IPS DF 4.7 (cell line): ENCODE measurements around the gene LRMDA.

ENCODE experiments used
- DNase-seq: peaks from one replicate; pipeline ENCODE4 v3.0.0-alpha.2; 2013; ENCODE audit warnings: low spot score; ENCODE audit errors: extremely low read depth

LRMDA gene

DNA sequence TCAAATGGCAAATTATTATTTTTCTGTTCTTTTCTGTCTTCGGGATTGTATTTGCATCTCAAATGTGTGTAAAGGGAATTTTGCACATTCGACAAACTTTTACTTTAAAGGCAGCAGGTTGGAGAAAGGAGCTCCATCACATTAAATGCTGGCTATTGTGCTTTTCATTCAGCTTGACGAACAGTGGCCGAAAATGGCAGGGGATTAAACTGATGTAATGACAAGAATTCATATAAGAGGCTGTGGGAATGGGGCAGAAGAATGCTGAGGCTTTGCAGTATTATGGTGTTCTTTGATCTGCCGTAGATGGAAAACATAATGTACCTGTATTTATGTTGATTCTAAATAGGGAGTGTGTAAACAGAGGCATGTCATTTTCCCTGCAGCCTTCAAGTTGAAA is 376.0 kb downstream of the LRMDA start:
- no peak for DNase-seq

DNA sequence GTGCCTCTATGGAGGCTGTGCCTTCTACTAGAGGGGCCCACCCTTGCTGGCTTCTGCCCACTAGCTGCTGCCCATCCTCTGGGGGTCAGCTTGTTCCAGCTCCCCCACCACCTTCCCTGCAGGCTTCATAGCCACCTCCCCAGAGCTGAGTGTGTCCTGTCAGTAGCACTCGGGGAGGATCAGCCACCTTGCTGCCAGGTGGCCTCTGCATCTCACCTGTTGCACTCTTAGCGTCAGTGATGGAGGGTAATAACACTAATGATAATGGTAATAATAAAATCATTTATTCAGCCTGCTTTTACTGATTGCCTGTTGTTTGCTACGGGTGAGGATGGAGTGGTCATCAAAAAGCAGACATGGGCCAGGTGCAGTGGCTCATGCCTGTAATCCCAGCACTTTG is 377.6 kb downstream of the LRMDA start:
- no peak for DNase-seq

DNA sequence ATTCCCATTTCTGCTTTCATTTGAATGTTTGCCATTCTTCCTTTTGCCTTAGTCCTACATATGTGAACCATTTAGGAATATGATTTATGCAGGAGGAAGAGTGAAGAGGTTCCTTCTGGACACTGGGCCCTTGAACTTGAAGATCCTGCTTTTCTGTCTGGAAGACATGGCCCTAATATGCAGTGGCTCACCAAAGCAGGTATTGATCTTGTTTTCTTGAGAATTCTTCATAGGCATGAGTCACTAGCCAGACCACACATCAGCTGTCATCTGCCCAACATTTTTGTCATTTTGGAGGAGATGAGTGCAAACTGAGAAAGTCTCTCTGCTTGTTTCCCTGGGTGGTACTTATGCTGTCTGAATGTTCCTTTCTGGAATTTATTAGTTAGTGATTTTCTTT is 382.6 kb downstream of the LRMDA start:
- no peak for DNase-seq

DNA sequence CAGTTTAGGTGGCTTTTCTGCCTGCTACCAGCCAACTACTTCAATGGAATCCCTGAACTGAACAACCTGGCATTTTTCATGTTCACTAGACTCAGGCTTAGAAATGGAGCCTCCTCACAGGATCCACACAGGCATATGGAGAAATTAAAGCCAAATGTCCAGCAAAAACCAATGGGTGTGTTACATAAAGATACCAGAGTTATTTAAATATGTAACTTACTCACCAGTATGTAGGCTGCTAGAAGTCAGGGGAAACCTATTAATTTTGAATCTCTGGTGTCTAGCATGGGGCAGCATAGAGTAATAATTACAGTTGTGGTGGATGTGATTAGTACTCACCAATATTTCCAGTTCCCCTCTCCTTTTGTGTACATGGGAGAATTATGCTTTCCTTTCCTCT is 383.6 kb downstream of the LRMDA start:
- DNase-seq: no peak

DNA sequence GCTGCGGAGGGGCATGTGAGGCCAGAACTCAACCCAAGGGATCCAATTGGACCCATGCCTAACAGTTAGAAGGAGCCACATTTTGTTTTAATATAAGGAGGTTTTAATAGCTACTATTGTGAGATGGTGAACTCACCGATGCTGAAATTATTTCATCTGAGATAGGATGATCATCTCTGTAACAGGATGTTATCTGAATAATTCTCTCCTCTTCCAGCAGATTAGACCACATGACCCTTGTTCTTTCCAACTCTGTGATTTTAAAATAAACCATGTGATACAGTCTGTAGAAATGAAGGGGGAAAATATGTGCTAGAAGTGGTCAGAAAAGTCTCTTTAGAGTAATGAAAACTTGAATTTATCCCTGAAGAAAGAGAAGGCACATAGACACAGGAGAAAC is 385.8 kb downstream of the LRMDA start:
- no peak for DNase-seq

DNA sequence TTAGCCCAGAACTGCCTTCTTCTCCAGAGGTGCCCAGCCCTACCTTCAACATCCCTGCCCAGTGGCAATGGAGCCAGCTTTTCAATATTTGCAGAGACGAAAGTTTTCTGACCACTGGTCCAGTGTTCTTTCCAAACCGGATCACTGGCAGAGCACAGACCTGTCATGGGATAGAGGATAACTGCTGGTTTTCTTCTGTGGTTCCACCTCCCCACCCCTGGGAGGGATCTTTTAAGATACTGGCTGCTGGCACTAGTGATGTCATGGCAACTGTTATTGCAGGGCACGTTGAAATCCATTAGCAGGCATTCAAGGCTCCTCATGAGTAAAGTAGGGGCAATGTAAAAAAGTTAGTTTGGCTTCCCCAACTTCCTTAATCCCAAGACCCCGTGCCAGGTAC is 387.1 kb downstream of the LRMDA start:
- no peak for DNase-seq

DNA sequence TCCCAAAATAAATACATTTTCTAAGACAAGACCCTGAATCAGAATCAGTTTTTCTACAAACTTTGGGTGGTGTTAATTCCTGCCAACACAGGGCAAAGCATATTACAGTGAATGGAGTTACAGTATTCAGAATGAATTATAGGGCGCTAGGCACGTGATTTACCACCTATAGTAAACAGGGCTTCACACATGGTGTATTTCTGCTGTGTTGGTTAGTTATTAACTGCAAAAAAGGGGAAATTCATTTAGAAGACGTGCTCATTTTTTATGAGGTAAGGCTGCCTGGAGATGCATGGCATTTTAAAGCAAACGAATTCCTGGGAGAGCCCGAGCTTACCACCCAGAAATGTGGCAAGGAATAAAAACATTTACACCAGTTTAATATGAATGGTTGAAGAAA is 393.8 kb downstream of the LRMDA start:
- no peak for DNase-seq

DNA sequence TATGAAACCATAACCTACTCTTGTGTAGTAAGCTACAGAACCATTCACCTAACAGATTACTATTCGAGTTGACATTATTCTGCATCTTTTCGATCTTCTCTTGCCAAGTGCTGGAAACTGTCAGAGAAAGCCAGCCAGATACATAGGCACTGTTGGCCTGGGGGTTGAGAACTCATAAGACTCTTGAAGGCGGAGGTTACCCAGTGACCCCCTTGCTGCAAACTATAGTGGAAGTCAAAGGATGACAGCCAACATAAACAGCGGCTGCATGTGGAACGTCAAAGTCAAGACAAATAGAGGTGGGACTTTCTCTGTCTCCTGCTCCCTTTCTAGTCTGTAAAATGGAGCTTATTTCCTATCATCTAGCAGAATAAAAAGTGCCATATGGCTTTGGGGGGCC is 394.2 kb downstream of the LRMDA start:
- no peak for DNase-seq

DNA sequence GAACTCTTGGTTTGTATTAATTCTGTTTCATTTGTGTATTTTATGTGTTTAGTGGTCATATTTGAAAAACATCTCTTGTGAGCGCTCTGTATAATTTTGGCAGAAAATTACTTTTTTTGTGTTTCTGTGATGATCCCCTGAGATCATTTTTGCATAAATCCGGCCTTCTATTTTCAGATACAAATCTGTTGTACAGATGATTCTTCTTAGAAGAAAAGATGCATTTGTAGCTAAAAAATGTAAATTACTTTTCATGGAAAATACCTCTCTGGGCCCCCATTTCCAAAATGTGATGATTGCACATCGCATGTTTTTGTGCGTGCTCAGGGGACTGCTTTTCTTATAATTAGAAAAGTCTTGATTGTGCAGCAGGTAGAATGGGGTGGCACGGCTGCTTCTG is 395.4 kb downstream of the LRMDA start:
- DNase-seq: no peak

DNA sequence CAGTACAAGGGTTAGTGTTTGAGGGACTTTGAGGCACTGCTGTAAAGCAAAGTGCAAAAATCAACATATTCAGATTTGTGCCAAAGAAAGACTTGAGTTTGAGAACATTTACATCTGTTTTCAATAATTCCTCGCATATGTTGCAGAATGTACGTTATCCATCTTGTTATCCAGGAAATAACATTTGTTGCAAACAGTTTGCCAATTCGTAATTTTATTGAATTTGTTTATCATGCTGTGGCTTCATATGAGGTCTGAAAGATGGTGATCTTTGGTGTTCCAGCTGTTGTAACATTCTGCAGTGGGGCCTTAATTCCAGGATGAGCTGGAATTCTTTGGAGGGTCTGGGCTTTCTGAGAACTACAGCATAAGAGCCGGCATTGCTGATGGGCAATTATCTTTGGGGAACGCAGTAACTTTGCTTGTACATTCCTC is 396.2 kb downstream of the LRMDA start:
- DNase-seq: no peak

DNA sequence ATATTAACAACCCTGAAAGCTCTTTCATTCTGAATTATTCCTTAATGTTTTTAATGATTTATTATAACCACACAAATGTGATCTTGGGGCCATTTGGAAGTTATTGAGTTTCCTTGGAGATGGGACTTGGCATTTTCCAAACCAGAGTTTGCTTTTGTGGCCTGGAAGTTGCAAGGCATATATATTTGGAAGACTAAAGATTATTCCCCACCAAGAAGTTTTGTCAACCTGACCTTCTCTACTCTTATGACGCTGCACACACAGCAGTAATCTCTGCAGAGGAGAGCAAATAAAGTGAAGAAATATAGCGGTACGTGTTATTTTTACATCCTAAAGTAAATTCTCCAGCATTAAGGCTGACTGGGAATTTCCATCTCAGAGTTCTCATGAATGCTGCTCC is 397.0 kb downstream of the LRMDA start:
- no peak for DNase-seq

DNA sequence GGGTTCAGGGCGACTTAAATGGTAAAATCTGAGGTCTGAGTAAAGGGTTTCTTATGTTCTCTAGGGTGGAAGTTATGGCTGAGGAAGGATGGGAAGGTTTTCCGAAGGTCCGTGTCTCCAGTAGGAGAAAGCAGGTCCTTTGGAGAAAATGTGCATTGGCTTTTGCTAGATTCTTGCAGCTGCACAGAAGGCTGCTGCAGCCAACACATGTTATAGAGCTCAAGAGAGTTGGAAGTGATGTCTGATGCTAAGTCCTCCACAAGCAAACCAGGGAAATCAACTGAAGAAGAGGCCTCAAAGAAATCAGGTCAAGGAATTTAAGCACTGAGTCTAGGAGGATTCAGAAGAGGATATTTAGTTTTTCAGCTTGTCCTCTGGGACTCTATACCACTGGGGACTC is 404.6 kb downstream of the LRMDA start:
- DNase-seq: no peak

DNA sequence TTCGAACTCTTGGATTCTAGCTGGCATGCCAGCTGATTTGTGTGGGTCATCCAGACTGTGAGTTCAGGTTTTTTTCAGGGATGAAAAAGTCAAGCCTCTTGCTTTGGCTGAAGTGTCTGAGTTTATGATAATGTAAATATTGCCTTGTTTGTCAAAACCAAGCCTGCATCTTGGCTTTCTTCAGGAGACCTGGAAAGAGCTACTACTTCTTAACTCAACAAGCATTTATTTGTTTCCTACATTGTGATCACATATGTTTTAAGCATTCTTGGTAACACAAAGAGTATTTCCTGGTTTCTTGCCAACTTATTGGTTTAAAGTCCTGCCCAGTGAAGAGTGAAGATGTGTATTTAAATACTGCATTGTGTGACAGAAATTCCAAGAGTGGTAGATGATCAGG is 407.1 kb downstream of the LRMDA start:
- no peak for DNase-seq

DNA sequence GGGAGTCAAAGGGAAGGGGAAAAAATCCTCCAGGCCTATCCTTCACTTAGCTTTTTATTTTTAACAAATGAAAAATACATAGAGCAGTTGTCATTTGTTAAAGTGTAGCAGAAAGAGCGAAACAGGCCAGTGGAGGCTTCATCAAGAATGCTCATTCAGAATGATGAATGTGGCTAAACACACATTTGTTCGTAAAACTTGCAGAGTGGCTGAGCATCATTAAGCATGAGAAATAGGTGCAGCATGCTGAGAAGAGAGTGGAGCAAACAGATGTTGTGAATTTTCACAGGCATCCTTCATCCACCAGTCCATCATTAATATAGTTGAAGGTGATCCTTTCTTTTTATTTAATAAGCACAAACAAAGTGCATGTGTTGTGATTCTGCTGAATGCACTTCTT is 407.6 kb downstream of the LRMDA start:
- DNase-seq: no peak

DNA sequence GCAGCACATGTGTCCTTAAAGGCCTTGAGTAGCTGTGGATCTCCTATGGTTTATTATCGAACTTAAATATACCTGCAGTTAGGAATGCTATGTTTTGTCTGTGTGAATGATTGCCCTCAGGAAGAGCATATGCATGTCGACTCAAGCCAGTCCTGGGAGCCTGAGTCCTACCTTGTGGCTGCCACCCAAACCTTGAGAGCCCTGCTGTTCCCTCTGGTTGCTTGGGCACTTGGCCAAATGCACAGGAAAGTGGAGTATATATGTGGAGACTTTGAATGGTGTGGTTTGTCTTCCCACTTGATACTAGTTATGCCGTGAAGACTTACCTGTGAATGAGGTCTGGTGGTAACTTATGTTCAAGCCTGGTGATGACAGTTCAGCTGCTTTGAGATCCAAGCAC is 409.8 kb downstream of the LRMDA start:
- no peak for DNase-seq

DNA sequence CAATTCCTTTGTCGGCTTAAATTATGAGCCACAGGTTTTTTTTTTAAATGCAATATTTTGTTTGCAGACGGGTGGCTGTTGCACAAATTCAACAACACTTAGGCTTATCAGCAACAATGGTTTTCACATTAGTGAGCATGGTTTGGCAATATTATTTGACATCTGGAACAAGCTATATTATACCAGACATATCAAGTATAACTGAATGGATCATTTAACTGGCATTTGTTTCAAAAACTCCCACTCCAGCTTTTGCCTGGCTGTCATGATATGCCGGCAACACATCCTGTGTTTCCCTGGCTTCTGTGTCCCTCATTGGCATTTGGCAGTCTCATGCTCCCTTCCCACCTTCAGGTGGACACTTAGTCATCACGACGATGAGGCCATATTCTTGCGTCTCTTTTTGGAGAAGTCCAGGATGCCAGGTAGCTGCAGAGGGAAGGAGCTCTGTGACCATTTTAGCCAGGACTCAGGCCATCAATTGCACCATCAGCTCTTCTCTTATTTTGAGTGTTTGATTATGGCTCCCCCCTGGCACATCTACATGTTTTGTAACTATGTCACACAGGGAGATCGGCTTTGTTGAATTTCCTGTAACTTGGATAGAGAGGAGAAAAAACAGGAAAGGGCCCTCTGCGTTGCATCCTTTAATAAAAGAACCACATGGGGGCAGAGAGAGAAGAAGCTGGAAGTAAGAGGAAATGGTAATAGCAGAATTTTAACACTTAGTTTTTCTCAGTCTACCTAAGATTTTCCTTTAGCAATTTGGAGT is 413.9 kb downstream of the LRMDA start:
- no peak for DNase-seq

DNA sequence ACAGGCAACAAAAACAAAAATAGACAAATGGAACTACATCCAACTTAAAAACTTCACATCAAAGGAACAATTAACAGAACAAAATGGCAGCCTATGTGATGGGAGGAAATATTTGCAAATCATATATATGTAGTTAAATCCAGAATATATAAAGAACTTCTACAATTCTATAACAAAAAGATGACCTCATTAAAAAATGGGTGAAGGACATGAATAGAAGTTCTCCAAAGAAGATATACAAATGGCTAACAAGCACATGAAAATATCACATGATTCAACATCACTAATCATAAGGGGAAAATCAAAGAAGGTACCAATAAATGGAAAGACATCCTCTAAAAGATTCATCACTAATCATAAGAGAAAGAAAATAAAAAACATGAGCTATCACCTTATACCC is 416.1 kb downstream of the LRMDA start:
- DNase-seq: no peak

DNA sequence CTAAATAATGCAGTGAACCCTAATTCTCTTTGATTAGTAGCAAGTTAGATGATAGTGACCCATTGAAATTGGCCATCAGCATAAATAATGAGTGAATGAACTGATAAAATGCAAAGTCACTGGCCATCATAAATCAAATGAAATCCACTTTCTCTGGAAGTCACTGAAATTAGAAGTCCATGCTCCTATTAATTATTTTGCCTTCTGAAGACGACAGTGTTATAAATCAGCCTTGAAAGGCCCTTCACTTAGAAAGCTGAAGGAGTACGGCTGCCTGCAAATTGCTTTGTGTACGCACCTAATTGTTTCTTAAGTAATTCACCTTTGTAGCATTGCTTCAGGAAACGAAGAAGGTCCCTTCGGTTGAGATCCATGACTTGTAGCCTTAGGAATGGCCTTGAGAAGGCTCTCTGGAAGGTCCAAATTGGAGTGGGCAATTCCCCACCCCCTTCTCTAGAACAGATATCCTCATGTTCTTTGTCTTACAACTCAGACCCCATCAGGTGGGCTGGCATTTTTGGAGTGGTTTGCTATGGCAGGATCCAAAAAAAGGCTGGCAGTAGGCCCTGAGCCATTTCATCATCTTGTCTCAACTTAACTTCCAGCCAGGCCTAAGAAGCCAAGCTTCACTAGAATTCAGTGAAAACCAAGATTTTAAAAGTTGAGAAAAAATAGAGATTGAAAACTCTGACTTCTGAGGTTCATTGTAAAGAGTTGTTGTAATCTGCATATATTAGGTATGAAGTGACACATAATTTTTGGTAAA is 420.3 kb downstream of the LRMDA start:
- no peak for DNase-seq

DNA sequence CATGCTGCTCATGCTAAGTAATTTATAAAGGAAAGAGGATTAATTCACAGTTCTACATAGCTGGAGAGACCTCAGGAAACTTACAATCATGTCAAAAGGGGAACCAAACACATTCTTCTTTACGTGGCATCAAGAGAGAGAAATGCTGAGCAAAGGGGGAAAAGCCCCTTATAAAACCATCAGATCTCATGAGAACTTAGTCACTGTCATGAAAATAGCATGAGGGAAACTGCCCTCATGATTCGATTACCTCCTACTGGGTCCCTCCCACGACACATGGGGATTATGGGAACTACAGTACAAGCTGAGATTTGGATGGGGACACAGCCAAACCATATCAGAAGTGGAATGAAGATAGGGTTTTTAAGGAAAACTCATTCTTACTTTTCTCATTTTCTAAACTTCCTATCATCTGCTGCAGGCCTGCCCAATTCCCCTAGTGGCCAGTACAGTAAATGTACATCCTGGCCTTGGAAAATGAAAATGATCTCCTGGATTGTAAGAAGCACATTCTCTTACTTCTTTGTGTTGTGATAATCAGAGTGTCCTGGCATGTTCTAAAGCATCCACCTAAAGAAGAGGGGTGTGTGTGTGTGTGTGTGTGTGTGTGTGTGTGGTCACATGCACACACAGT is 421.5 kb downstream of the LRMDA start:
- no peak for DNase-seq

DNA sequence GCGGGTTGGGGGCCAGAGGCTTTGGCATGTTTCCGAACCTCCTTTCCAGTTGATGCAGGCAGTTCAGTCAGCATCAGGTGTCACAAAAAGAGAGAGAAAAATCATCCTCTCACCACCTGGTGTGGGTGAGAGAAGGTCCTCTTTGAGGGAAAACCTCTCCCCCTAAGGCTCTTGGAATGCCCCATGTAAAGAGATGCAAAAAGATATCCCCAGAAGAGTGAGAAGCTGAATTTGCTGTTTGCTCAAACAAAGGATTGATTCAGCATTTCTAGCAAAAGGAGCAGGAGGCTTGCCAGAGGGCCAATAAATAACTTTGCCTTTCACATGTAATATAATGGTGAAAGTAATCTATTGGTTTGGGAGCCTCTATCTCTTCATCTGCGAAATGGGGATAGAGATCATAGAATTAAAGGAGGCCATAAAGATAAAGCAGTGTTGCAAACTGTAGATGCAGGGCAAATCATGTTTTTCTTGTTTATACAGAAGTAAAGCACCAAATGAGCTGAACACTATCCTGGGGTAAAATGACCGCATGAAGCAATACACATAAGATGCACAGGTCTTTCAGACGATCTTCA is 425.9 kb downstream of the LRMDA start:
- peak; percentile 36 for DNase-seq

DNA sequence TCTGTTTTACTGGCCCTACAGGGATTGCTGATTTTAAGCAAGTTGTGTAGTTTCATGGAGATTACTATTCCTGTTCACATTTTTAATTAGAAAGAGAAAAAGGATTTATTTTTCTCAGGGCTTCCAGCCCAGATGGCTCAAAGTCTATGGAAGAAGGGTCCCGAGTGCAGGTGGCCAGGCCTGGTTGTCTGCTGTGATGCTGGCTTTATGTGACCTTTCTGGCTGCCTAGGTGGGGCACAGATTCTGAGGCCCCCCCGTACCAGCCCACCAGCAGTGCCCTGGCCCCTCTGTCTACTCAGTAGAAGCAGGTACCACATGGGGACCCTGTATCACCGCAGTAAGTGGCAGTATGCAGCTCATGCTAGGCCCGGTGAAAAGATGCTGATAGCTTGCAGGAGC is 426.5 kb downstream of the LRMDA start:
- no peak for DNase-seq

DNA sequence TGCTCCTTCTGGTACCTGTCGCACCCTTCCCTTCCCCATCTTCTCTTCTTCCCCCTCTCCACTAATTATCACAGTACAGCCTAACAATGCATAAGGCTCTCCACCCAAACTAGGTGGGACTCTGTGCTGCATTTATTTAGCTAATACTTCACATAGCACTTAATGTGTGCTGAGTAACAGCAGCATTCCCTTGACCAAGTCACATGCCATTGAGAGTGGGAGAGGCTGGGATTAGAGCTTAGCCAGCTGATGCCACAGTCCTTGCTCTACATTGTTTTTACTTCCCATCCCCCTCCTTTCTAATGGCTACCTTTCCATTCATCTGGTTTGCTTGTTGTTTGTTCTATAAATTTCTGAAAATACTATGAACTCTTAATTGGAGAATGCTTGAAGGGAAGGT is 426.9 kb downstream of the LRMDA start:
- DNase-seq: no peak
